Stimulated activated CD8-positive, alpha-beta memory T cell treated with anti-CD3 and anti-CD28 coated beads, Interleukin-12 subunit alpha, Interleukin-12 subunit beta, amount 100 ng/mL, for 4 hours (primary cell): ENCODE measurements around the gene CDAN1.
"Not testable (repeated sequence)": the region's sequence is repeated elsewhere in the genome, so short reads cannot be mapped to it uniquely, and the experiment has no call there.

Experiments
- DNase-seq: peaks from one replicate; pipeline ENCODE4 v3.0.0-alpha.2; 2020; ENCODE audit warnings: low read depth

CDAN1 gene

GRCh38 chr15:42711746-42712145 is 25.2 kb downstream of the CDAN1 start:
- DNase-seq = no peak

- no peak for DNase-seq
These were observed 26.3 kb downstream of the CDAN1 start for GRCh38 chr15:42710662-42711061.

- no peak for DNase-seq
These were observed 28.9 kb downstream of the CDAN1 start for GRCh38 chr15:42707873-42708544.

GRCh38 chr15:42707068-42707467 is 29.9 kb downstream of the CDAN1 start:
- no peak for DNase-seq

- no peak for DNase-seq
These were observed 31.6 kb downstream of the CDAN1 start for GRCh38 chr15:42705336-42705735.

GRCh38 chr15:42704492-42704926 is 32.4 kb downstream of the CDAN1 start:
- DNase-seq = peak; percentile 8

- DNase-seq = no peak
These were observed 40.3 kb downstream of the CDAN1 start for GRCh38 chr15:42696626-42697025.

GRCh38 chr15:42695527-42696071 is 41.3 kb downstream of the CDAN1 start:
- DNase-seq = no peak

- DNase-seq = no peak
These were observed 42.5 kb downstream of the CDAN1 start for GRCh38 chr15:42694398-42694797.

- no peak for DNase-seq
These were observed 43.0 kb downstream of the CDAN1 start for GRCh38 chr15:42693942-42694341.

GRCh38 chr15:42693496-42693895 is 43.4 kb downstream of the CDAN1 start:
- no peak for DNase-seq

GRCh38 chr15:42692997-42693396 is 43.9 kb downstream of the CDAN1 start:
- DNase-seq = no peak

- no peak for DNase-seq
These were observed 44.4 kb downstream of the CDAN1 start for GRCh38 chr15:42692536-42692935.

- no peak for DNase-seq
These were observed 45.2 kb downstream of the CDAN1 start for GRCh38 chr15:42691770-42692169.

GRCh38 chr15:42691308-42691707 is 45.6 kb downstream of the CDAN1 start:
- no peak for DNase-seq

GRCh38 chr15:42688301-42688700 is 48.6 kb downstream of the CDAN1 start:
- no peak for DNase-seq

GRCh38 chr15:42687740-42688139 is 49.2 kb downstream of the CDAN1 start:
- no peak for DNase-seq

GRCh38 chr15:42686281-42686680 is 50.6 kb downstream of the CDAN1 start:
- no peak for DNase-seq

GRCh38 chr15:42681119-42681518 is 55.8 kb downstream of the CDAN1 start:
- DNase-seq = no peak

GRCh38 chr15:42680142-42680482 is 56.8 kb downstream of the CDAN1 start:
- not testable (repeated sequence) for DNase-seq

- DNase-seq = no peak
These were observed 57.4 kb downstream of the CDAN1 start for GRCh38 chr15:42679285-42680141.

GRCh38 chr15:42675021-42675420 is 61.9 kb downstream of the CDAN1 start:
- no peak for DNase-seq

- no peak for DNase-seq
These were observed 62.5 kb downstream of the CDAN1 start for GRCh38 chr15:42674472-42674871.
